H9 (cell line): ENCODE data around the gene STT3B. TPM values are rescaled to one million over a fixed set of nuclear protein-coding genes. Genes with fewer than 3 reads are reported as not detected.

Experiments
- DNase-seq: peaks from one replicate; pipeline ENCODE4 v3.0.0-alpha.2; 2017
- H2AFZ ChIP-seq: one replicate; pipeline ENCODE4 v1.6.1; 2013; ENCODE audit warnings: mild to moderate bottlenecking, low read length, control low read depth, moderate library complexity
- H2AK5ac ChIP-seq: 2 replicates; pipeline ENCODE4 v1.6.1; 2013; ENCODE audit warnings: low read length, control low read depth, mixed read lengths; ENCODE audit not compliant: insufficient read length
- H2BK120ac ChIP-seq: one replicate; pipeline ENCODE4 v1.6.1; 2013; ENCODE audit warnings: low read depth, mild to moderate bottlenecking, low read length, control low read depth, inconsistent platforms; ENCODE audit not compliant: poor library complexity, severe bottlenecking
- H2BK12ac ChIP-seq: 2 replicates; pipeline ENCODE4 v1.6.1; 2013; ENCODE audit warnings: low read length, control low read depth, mixed read lengths, low read depth; ENCODE audit not compliant: insufficient read length
- H2BK15ac ChIP-seq: 2 replicates; pipeline ENCODE4 v1.6.1; 2013; ENCODE audit warnings: low read depth, low read length, control low read depth
- H2BK20ac ChIP-seq: one replicate; pipeline ENCODE4 v1.6.1; 2013; ENCODE audit warnings: low read depth, mild to moderate bottlenecking, low read length, control low read depth, inconsistent platforms; ENCODE audit not compliant: poor library complexity, severe bottlenecking
- H2BK5ac ChIP-seq: 2 replicates; pipeline ENCODE4 v1.6.1; 2013; ENCODE audit warnings: low read length, control low read depth, mixed read lengths; ENCODE audit not compliant: insufficient read length
- H3K14ac ChIP-seq: 2 replicates; pipeline ENCODE4 v1.6.1; 2013; ENCODE audit warnings: low read length, control low read depth; ENCODE audit not compliant: insufficient read depth
- H3K18ac ChIP-seq: 2 replicates; pipeline ENCODE4 v1.6.1; 2013; ENCODE audit warnings: low read depth, mild to moderate bottlenecking, mixed read lengths, low read length, control low read depth; ENCODE audit not compliant: insufficient read length
- H3K23ac ChIP-seq: 2 replicates; pipeline ENCODE4 v1.6.1; 2013; ENCODE audit warnings: low read length, control low read depth, mixed read lengths, low read depth; ENCODE audit not compliant: insufficient read length
- H3K23me2 ChIP-seq: 2 replicates; pipeline ENCODE4 v1.6.1; 2013; ENCODE audit warnings: low read depth, mild to moderate bottlenecking, mixed read lengths, low read length, control low read depth; ENCODE audit not compliant: insufficient read length, poor library complexity, severe bottlenecking
- H3K27ac ChIP-seq: 2 replicates; pipeline ENCODE4 v1.5.1; 2013; ENCODE audit warnings: low read length, control low read depth, mixed read lengths, low read depth; ENCODE audit not compliant: insufficient read length
- H3K27me3 ChIP-seq: 2 replicates; pipeline ENCODE4 v1.6.1; 2013; ENCODE audit warnings: low read length, control low read depth, inconsistent platforms; ENCODE audit not compliant: insufficient read depth
- H3K4ac ChIP-seq: 2 replicates; pipeline ENCODE4 v1.6.1; 2013; ENCODE audit warnings: low read depth, mild to moderate bottlenecking, control low read depth, inconsistent platforms, low read length, moderate library complexity
- H3K4me1 ChIP-seq: 2 replicates; pipeline ENCODE4 v1.6.1; 2013; ENCODE audit warnings: low read length, control low read depth, inconsistent platforms; ENCODE audit not compliant: insufficient read depth
- H3K4me2 ChIP-seq: 2 replicates; pipeline ENCODE4 v1.6.1; 2013; ENCODE audit warnings: low read length, control low read depth, mixed read lengths; ENCODE audit not compliant: insufficient read length, insufficient read depth
- H3K56ac ChIP-seq: 2 replicates; pipeline ENCODE4 v1.6.1; 2013; ENCODE audit warnings: low read depth, mild to moderate bottlenecking, mixed read lengths, low read length, control low read depth; ENCODE audit not compliant: insufficient read length
- H3K79me1 ChIP-seq: 2 replicates; pipeline ENCODE4 v1.6.1; 2013; ENCODE audit warnings: low read depth, mild to moderate bottlenecking, moderate library complexity, low read length, control low read depth, inconsistent platforms; ENCODE audit not compliant: insufficient read depth, poor library complexity, severe bottlenecking
- H3K79me2 ChIP-seq: 2 replicates; pipeline ENCODE4 v1.6.1; 2013; ENCODE audit warnings: low read length, control low read depth, inconsistent platforms; ENCODE audit not compliant: insufficient read depth
- H3K9ac ChIP-seq: 2 replicates; pipeline ENCODE4 v1.6.1; 2013; ENCODE audit warnings: low read length, control low read depth, mixed read lengths; ENCODE audit not compliant: insufficient read length; ENCODE audit errors: extremely low read depth
- H3K9me3 ChIP-seq: one replicate; pipeline ENCODE4 v1.6.1; 2013; ENCODE audit warnings: low read depth, low read length, inconsistent platforms; ENCODE audit not compliant: control insufficient read depth
- H3T11ph ChIP-seq: one replicate; pipeline ENCODE4 v1.6.1; 2013; ENCODE audit warnings: mild to moderate bottlenecking, low read length, control low read depth, inconsistent platforms
- H4K20me1 ChIP-seq: one replicate; pipeline ENCODE4 v1.6.1; 2013; ENCODE audit not compliant: control insufficient read depth, insufficient read length, insufficient read depth
- H4K5ac ChIP-seq: 2 replicates; pipeline ENCODE4 v1.6.1; 2013; ENCODE audit warnings: low read depth, mild to moderate bottlenecking, mixed read lengths, low read length, control low read depth; ENCODE audit not compliant: insufficient read length
- H4K8ac ChIP-seq: replicated peaks from 2 replicates; pipeline ENCODE4 v1.6.1; 2013; ENCODE audit warnings: low read length, control low read depth, mixed read lengths, low read depth; ENCODE audit not compliant: insufficient read length
- H4K91ac ChIP-seq: 2 replicates; pipeline ENCODE4 v1.6.1; 2013; ENCODE audit warnings: low read depth, mild to moderate bottlenecking, moderate library complexity, mixed read lengths, low read length, control low read depth; ENCODE audit not compliant: insufficient read length
- H3K27ac Mint-ChIP-seq, 3 experiments: 2 replicates in 2 of 3; 3 replicates in 1 of 3; pipeline ENCODE4 v1.8.0; 2020 to 2021; ENCODE audit warnings: mixed read lengths in 3 of 3, mild to moderate bottlenecking in 1 of 3, moderate library complexity in 1 of 3
- H3K27me3 Mint-ChIP-seq: 2 replicates; pipeline ENCODE4 v1.8.0; 2021; ENCODE audit warnings: low read depth, mild to moderate bottlenecking, moderate library complexity, mixed read lengths
- H3K36me3 Mint-ChIP-seq, 3 experiments: 2 replicates in 2 of 3; 3 replicates in 1 of 3; pipeline ENCODE4 v1.8.0; 2020 to 2021; ENCODE audit warnings: low read depth in 3 of 3, mixed read lengths in 3 of 3; ENCODE audit not compliant: insufficient read depth in 1 of 3
- H3K4me1 Mint-ChIP-seq, 2 experiments: 2 replicates each; pipeline ENCODE4 v1.8.0; 2020; ENCODE audit warnings: mixed read lengths in 2 of 2
- H3K4me3 Mint-ChIP-seq, 2 experiments: 2 replicates in 1 of 2; 3 replicates in 1 of 2; pipeline ENCODE4 v1.8.0; 2020 to 2021; ENCODE audit warnings: mild to moderate bottlenecking in 2 of 2, mixed read lengths in 2 of 2, moderate library complexity in 1 of 2
- H3K9me3 Mint-ChIP-seq, 2 experiments: 2 replicates in 1 of 2; 3 replicates in 1 of 2; pipeline ENCODE4 v1.8.0; 2020; ENCODE audit warnings: mild to moderate bottlenecking in 2 of 2, mixed read lengths in 2 of 2, moderate library complexity in 1 of 2
- WGBS: extraction: QIAGEN DNeasy Blood & Tissue Kit; methylation state at CpG from one replicate; pipeline ENCODE4 v1.1.7; 2013; ENCODE audit warnings: missing lambda C conversion rate, low lambda C conversion rate, mixed read lengths; ENCODE audit not compliant: insufficient read length; ENCODE audit errors: extremely low coverage; 5-methylcytosine and 5-hydroxymethylcytosine counted together
- total RNA-seq: library from RNA; stranded (reverse); gene quantifications from 2 replicates; pipeline ENCODE4 v1.2.1, GENCODE V29; 2021
- TF ChIP-seq, protein P1 (sequence below): fragments of 200-600 bp; sonication (generic); conservative IDR thresholded peaks from 3 replicates; pipeline ENCODE4 v1.8.0; 2021; ENCODE audit warnings: antibody characterized with exemption, mild to moderate bottlenecking

STT3B gene
- total RNA-seq, 1 experiment from 2014 or later, result 79.9 TPM

DNA sequence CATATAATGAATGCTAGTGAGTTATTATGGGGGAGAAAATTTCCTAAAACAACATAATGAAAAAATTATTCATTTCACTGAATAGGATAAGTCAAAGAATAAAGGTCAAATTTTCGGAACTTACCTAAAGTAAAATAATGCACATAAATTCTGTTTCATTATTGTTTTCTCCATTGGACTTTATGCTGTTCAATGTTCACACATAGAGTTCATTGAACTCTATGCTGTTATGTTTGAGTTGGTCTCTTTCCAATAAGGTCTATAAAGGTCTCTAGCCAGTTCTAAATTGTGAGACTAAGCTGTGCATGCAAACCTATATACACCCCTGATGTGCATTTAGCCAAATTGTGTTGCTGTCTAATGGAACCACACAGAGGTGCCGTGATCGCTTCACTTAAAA lies 28.5 kb upstream of the STT3B start:
- Histone ChIP-seq H3K79me2 (no peaks in the 10 kb centered on the region), H3K23ac (no peak overlapping the region), H3K4me2 (no peak overlapping the region), H4K5ac (no peak overlapping the region), H4K20me1 (no peaks in the 10 kb centered on the region), H3K79me1 (no peaks in the 10 kb centered on the region), H3K9ac (no peak overlapping the region), H3K4ac (no peak overlapping the region), H3K14ac (no peak overlapping the region), H3K23me2 (no peaks in the 10 kb centered on the region), H3K4me1 (no peaks in the 10 kb centered on the region; the same call in 1 of the 2 replicates), H3K27ac (no peak overlapping the region), H3K27me3 (no peaks in the 10 kb centered on the region), H2AK5ac (no peak overlapping the region), H3K18ac (no peak overlapping the region), H4K8ac (no peak overlapping the region), H2BK20ac (no peak overlapping the region), H2AFZ (no peak overlapping the region), H4K91ac (no peak overlapping the region), H2BK5ac (no peak overlapping the region), H3K56ac (no peak overlapping the region), H3K9me3 (no peaks in the 10 kb centered on the region), H2BK12ac (no peak overlapping the region), H2BK15ac (no peak overlapping the region), H3T11ph (no peak overlapping the region), H2BK120ac (no peak overlapping the region)
- Mint-ChIP-seq H3K27me3 (no peaks in the 10 kb centered on the region; the same call in 1 of the 2 replicates), H3K9me3 (no peaks in the 10 kb centered on the region), H3K4me1 (peaks cover 23 to 30% of the 10 kb centered on the region in 2 experiments), H3K36me3 (no peaks in the 10 kb centered on the region; a peak in 1 of 7 replicates), H3K4me3 (no peak overlapping the region), H3K27ac (no peak overlapping the region)
- no peak for DNase-seq
- TF ChIP-seq, protein P1, sequence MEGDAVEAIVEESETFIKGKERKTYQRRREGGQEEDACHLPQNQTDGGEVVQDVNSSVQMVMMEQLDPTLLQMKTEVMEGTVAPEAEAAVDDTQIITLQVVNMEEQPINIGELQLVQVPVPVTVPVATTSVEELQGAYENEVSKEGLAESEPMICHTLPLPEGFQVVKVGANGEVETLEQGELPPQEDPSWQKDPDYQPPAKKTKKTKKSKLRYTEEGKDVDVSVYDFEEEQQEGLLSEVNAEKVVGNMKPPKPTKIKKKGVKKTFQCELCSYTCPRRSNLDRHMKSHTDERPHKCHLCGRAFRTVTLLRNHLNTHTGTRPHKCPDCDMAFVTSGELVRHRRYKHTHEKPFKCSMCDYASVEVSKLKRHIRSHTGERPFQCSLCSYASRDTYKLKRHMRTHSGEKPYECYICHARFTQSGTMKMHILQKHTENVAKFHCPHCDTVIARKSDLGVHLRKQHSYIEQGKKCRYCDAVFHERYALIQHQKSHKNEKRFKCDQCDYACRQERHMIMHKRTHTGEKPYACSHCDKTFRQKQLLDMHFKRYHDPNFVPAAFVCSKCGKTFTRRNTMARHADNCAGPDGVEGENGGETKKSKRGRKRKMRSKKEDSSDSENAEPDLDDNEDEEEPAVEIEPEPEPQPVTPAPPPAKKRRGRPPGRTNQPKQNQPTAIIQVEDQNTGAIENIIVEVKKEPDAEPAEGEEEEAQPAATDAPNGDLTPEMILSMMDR, result no peak
- WGBS, result no CpG with 5 or more reads among the region's 3 CpGs
